ENCODE data around the gene ZMYM2.
"Not testable (repeated sequence)": the region's sequence is repeated elsewhere in the genome, so short reads cannot be mapped to it uniquely, and the experiment has no call there.

DNA sequence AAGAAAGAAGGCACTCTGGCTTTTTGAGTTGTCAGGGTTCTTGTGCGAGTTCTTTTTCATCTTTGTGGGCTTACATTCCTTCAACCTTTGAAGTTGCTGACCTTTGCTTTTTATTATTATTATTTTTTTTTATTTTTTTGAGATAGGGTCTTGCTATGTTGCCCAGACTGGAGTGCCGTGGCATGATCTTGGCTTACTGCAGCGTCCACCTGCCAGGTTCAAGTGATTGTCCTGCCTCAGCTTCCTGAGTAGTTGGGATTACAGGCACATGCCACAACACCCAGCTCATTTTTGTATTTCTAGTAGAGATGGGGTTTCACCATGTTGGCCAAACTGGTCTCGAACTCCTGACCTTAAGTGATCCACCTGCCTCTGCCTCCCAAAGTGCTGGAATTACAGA lies 84.1 kb downstream of the ZMYM2 start:
- TF ChIP-seq ZNF274 (IDR thresholded peaks at IDR 0.05; ENCODE audit: low read depth, low read length); YY1 (IDR thresholded peaks at IDR 0.05; ENCODE audit: insufficient read depth, insufficient read length): not testable (repeated sequence)

All from NT2/D1 (cell line).